H1 (cell line): ENCODE measurements around the gene ANKRD29. TPM values are rescaled to one million over a fixed set of nuclear protein-coding genes. Genes with fewer than 3 reads are reported as not detected.

Source experiments
- BRCA1 ChIP-seq: IDR thresholded peaks from 2 replicates; pipeline ENCODE4 v1.6.1; 2012; ENCODE audit warnings: low read depth, low read length, improper control_type of control experiment
- NRF1 ChIP-seq: IDR thresholded peaks from 2 replicates; pipeline ENCODE4 v1.6.1; 2011; ENCODE audit warnings: mild to moderate bottlenecking, low read depth, low read length, improper control_type of control experiment
- RAD21 ChIP-seq, 2 experiments: IDR thresholded peaks in 1 of 2; conservative IDR thresholded peaks in 1 of 2; 2 replicates each; pipeline ENCODE4 v1.6.1; 2011; ENCODE audit warnings: low read depth in 2 of 2, low read length in 2 of 2, improper control_type of control experiment in 1 of 2, inconsistent platforms in 1 of 2, mild to moderate bottlenecking in 1 of 2, moderate library complexity in 1 of 2
- polyA plus RNA-seq, 7 experiments: library from polyadenylated mRNA; depleted of rRNA in 3 of 7; stranded (reverse) in 5 of 7; unstranded in 2 of 7; fragments of >200 nt in 5 of 7; fragments of 200-250 nt in 2 of 7; gene quantifications; 1 replicate in 5 of 7; 2 replicates in 1 of 7; 4 replicates in 1 of 7; pipeline versions ENCODE4 v1.2.1 to v1.2.3, GENCODE V29; 2011 to 2013; ENCODE audit warnings: missing spikeins in 2 of 7, mixed read lengths in 2 of 7
- total RNA-seq: library from RNA; stranded (reverse); fragmentation: NEBNext Ultra II Directional; extraction: Animal tissue kit (Norgen Biotek cat#: 25700); gene quantifications from 2 replicates; pipeline ENCODE4 v1.2.1, GENCODE V29; 2021

Gene ANKRD29
- total and polyA plus RNA-seq, 2 of the 8 experiments (the other 6 are each of a cell fraction or from before 2014, with no cell fraction given) = 3.0 to 7.3 TPM

DNA sequence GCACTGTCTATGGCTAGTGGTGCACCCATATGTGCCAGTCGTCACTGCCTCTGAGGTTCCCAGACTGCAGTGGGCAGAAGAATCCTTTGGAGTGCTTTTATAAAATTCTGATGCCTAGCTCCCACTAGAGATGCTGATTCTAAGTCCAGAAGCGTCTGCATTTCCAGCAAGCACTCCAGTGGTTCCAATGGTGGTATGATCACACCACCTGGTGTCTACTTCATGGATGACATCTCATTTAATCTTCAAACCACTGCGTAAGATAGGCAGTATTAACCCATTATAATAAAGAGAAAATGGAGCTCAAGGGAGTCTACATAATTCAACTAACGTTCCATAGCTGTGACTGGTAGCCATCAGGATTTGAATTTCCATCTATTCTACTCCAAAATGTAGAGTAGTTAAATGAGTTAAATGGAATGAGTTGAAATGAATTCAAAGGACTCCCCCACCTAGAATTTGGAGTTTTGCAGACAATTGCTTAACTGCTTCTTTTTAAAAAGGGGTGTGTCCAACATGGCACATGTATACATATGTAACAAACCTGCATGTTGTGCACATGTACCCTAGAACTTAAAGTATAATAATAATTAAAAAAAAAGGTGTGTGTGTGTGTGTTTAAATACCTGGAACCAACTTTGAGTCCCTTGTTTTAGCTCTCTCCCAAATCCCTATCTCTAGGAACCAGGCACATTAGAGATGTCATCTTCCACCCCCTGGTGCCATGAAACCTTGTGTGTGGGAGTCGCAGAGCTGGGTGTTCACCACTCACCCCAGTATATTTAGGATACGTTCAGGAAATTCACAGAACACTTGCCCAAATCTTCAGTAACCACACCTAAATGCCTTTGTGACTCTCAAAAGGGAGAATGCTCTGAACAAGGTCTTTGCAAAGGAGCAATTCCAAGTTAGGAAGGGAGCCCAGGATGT, 40.6 kb upstream of the ANKRD29 start (continued):
- TF ChIP-seq NRF1 (no peak), BRCA1 (no peak), RAD21 (IDR thresholded peaks at IDR 0.05 in 1 of 2, conservative IDR thresholded peaks at IDR 0.05 in 1 of 2; ENCODE audit: low read depth in 2 of 2, low read length in 2 of 2) (peak; percentile 88 to 90)
- TF ChIP-seq, all 59 proteins: peak for 2
